GM21381 (cell line): Measurements from ENCODE around the gene IFT27.

Source experiments
- ATAC-seq: cut with Tn5 transposase; IDR thresholded peaks from one replicate; pipeline ENCODE4 v1.9.1; 2021; ENCODE audit warnings: mild to moderate bottlenecking, moderate library complexity; ENCODE audit not compliant: unreplicated experiment

IFT27 gene

DNA sequence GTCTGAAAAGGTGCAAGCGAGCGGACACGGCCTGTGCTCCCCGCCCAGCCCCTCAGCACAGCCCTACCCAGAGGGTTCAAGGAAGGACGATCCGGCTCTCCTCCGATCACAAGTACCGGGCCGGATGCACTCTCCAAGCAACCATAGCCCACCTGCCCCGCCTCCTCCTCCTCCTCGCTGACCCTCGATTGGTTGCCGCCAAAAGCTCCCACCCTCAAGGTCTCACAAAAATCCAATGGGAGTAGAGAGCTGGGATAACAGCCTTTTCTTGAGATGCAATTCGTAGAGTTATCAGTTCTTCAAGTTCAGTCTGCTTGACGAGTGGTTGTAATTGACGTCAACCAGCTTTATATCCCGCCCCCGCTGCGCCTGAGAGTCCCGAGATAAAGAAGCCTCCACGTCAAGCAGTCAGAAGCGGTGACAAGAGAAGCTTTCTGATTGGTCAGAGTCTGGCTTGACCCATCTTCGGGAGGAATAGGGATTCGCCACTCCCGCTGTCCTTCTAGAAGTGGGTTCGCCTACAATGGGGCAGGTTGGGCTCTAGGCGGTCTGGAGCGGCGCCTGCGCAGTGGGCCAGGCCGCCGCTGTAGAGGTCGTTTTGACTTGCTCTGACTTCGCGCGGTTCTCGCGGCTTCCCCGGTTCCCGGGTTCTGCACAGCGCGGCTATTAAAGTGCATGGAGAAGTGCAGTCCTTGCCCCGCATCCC lies at the start of gene IFT27:
IFT27 (minus strand) TSS at position 156 of the 706 bp plus-strand sequence. CDS start 412 bp downstream, outside the sequence.
- ATAC-seq: peak; percentile 89

- ATAC-seq: no peak
Measured at GRCh38 chr22:36824655-36825054, 48.7 kb upstream of the IFT27 start.

DNA sequence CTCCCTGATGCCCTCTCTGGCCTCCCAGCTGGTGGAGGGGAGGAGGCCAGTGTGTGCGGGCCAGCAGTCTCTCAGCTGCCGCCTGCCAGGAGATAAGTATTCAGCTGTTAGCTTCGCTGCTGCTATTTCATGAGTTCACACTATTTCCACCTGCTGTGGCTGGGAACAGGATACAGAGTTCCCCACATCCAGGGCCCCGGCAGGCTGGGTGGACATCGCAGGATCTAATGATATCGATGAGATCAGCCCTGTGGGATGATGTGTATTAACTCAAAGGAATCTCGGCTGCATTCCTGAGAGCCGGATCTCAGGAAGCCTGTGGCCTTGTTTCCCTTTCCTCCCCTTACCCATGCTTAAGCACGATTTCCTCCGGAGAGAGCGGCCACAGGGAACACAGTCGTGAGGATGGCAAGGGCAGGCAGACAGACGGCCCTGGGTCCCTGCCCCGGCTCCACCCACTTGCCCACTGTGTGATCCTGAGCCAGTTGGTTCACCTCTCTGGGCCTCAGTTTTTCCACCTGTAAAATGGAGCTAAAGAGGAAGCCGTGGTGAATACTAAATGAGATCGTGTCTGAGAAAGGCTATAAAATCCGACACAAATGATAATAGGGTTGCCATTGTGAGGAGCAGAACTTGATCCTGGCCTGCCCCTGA lies 47.4 kb upstream of the IFT27 start:
- no peak for ATAC-seq

DNA sequence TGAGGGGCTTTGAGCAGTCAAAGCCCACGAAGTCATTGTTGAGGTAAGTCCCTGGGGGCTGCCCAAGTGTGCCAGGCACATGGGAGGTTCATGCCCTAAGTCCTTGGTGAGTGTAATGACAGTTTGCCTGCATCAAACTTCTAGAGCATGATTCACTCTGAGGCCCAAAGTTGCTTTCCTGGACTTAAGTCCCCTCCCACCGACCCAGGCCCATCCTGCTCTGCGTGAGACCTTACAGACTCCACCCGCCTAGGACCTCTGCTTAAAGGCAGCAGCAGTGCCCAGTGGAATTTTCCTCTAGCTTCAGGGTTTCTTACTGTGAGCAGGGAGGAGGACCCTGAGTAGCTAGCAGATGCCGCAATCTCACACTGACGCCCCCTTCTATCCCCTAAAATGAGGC lies 46.7 kb upstream of the IFT27 start:
- ATAC-seq: no peak

- ATAC-seq: no peak
Measured at GRCh38 chr22:36819112-36819511, 43.2 kb upstream of the IFT27 start.

DNA sequence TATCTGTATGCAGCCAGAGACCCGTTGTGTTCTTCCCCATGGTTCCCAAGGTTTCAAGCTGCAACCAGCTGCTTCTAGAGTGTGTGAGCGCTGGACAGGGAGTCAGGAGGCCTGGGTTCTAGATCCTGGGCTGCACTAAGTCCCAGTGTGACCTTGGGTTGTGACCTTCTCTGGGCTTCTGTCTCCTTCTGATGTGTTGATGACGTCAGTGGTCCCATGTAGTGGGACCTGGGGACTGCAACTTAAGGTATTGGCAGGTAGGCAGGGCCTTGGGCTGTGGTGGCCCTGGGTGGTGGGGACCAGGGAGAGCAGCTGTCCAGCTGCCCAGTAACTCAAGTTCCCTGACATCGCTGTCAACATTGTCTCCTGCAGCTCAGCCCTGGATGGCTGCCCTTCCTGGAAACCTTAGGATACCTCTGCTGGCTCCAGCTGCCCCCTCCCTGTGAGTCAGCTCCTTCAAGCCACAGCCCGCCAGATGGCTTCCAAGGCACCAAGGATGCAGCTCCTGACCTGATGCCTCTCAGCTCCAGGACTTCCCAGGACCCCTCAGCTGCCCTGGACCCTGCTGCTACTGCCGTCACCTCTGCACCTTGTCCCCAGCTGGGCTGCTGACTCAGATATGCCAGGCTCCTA lies 42.2 kb upstream of the IFT27 start:
- ATAC-seq: no peak

DNA sequence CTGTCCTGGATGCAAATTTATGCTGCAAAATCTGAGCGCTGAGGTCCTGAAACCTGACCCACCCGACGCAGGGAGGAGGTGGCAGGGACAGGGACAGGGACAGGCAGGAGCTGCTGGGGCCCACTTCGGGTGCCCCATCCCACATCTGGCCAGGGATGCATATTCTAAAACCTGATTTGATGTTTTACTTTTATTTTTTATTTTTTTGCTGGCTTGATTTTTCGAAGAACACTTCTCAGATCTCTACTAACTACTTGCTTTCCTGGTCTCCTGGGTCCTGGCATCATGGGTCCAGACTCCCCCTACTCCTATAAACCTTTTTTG lies 41.6 kb upstream of the IFT27 start:
- no peak for ATAC-seq

DNA sequence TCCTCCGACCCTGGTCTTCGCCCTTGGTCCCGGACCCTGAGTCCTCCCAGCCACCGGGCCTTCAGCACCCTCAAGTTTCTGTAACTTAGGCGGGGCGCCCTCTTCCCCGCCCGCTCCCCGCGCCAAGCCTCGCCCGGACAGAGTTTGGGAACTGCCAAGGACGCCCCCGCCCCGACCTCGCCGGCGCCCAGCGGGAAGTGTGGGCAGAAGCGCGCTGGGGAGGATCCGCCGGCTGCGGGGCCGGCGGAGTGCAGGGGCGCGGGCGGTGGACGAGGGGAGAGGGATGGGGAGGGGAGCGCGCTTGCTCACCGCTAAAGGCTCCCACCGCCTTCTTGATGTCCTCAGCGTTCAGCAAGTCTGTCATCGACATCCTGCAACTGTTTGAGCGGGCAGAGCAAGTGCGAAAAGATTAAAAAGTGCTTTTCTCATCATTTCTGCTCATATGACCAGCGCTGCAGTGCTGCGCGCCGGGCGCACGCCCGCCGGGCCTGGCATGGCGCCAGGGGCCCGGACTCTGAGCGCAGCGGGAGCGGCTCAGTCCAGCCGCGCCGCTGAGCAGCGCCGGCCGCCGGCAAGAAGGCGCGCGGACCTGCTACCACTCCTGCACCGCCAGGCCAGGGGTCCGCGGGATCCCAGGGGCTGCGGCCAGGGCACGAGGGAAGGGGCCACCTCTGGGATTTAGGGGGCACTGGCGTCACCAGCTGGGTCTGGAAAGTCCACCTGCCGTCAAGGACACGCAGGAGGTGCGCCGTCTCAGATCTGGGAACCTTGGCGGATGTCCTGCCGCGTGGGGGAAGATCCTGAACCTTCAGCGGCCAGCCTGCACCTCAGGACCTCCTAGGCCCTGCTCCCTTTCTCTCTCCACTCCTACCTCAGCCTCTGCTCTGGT lies 41.0 kb upstream of the IFT27 start, which contains the start of gene PVALB:
PVALB (minus strand) TSS at position 400 of the 889 bp plus-strand sequence; CDS start at position 370, 30 bp downstream.
- ATAC-seq: no peak

DNA sequence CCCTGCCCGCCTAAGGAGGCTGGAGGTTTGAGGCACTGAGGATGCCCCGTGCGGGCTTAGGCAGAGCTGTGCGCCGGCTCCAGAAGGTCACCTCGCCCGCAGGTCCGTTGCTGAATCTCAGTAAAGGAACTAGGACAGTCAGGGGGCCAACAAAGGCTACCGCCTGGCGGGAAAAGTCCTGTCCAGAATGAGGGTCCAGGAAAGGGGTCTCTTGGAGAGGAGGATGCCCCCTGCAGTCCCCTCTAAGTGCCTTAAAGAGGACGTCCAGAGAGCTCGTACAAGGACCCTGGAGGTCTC lies 40.4 kb upstream of the IFT27 start:
- ATAC-seq: no peak

GRCh38 chr22:36815558-36816338 lies 39.8 kb upstream of the IFT27 start:
- no peak for ATAC-seq

GRCh38 chr22:36814801-36815200 lies 38.9 kb upstream of the IFT27 start:
- ATAC-seq: no peak

DNA sequence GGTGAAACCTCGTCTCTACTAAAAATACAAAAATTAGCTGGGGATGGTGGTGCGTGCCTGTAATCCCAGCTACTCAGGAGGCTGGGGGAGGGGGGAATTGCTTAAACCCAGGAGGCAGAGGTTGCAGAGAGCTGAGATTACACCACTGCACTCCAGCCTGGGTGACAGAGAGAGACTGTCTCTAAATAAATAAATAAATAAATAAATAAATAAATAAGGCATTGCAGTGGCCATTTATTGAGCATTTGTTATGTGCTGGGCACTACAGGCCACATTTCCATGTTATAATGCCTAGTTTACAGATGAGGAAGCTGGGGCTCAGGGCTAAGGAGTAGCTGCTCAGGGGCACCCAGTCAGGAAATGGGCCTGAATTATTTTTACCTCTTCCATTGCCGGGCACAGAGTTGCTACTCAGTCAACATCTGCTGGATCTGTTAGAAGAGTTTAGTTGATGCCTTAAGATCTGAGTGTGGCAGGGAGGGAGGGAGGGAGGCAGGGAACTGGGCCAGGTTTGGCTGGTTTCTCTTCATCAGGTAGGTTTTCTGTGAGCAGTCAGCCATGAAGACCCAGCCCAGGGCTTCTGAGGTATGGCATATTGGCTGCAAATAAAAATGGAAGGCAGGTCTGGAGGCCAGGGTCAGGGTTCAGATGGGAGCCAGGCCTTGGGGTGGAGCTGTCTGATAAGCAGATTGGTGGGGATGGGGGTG lies 35.3 kb upstream of the IFT27 start:
- no peak for ATAC-seq

DNA sequence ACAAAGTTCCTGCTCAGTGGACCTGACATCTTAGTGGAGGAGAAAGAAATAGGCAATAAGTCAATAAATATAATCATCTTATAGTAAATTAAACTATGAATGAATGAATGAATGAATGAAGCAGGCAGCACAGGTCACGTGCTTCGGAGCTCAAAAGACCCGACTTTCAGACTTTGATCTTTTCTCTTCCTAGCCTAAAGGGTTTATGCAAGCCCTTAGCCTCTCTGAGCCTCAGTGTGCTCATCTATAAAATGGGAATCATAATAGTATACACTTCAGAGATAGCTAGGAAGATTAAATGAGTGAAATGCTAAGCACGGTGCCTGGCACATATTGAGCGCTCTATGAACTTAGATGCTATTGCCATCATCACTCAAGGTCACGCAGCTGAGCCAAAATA lies 33.4 kb upstream of the IFT27 start:
- no peak for ATAC-seq

- no peak for ATAC-seq
Measured at GRCh38 chr22:36808721-36809344, 32.9 kb upstream of the IFT27 start.

DNA sequence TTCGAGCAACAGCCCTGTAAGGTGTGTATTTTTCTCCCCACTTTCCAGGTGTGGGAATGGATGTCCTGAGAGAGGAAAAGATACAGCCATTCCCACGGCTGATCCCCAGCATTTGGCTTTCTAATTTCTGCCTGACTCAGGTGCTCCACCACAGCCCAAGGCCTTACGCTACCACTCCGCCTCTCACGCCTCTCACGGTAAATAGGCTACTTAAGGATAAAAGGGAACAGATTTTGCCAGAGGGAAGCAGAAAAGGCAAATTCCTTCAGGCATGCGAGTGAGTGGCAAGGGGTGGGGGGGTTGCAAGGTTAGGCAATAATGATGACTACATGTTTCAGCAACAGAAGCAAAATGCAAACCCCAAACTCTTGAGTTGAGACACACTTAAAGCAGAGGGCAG lies 31.7 kb upstream of the IFT27 start:
- ATAC-seq: no peak

DNA sequence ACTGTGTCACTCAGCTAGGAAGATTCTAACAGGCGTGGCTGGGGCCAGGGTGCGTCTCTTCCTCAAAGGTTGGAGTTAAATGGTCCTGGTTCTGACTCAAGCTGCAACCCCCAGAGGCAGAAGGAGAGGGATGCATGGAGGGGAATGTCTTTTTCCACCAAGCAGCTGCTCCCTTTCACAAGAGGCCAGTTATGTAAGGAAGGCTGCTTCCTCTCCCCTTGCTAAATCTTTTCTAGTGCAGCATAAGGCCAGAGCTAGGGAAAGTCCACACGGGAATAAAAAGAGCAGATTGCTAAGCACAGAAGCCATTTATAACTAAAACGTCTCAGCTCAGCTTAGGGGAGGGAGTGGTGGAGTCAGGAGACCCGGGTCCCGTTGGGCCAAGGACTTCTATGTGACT lies 30.9 kb upstream of the IFT27 start:
- no peak for ATAC-seq

- no peak for ATAC-seq
Measured at GRCh38 chr22:36803358-36803757, 27.4 kb upstream of the IFT27 start.

DNA sequence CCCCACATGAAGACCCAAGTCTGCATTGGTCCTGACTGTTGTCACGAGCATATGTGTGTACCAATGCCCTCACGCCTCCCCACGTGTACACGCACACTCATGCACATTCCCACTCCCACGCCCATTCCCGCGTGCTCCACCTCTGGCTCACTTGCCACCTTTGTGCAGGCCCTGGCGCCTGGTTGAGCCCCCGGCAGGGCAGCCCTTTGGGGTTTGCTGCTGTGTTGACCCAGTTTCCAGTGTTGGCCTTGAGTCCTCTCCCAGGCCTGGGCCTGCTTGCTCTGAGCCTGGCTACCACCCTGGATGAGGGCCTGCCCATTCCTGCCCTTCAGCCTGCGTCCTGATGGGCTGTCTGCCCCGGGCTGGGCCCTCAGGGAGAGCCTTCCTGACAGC lies 22.8 kb upstream of the IFT27 start:
- ATAC-seq: no peak

DNA sequence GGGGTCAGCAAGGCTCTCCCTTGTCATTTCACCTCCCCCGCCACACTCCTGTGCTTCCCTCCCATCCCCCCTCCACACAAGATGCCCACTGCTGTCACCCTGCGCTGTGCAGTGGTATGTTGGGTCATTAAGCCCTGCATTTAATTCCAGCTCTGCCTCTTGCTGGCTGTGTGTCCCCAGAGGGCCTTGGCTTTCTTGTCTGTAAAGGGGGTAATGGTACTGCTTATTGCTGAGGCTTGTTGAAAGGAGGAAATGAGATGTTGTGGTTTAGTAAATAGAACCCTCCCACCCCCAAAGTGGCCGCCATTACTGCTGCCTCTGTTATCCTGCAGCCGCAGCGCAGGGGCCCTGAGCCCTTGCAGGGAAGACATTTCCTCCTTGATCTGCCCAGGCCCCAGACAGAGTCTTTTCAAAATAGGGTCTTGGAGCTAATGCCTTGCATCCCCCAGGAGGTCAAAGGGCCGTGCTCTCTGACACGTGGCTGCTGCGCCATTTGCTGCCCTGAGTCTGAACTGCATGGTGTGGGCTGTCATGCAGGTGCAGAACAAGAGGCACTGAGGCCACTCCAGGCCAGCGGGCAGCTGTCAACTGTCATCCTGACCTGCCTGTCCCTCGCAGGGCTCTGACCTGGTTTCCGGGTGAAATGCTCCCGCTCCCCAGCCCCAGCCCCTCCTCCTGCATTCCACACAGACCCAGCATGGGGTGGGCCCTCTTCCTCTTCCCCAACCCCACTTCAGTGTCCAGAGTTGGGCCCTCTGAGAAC lies 22.2 kb upstream of the IFT27 start:
- no peak for ATAC-seq
